Left ventricle myocardium inferior (tissue), 1 donor: ENCODE data around the gene OR2A14. TPM values are rescaled to one million over a fixed set of nuclear protein-coding genes. Genes with fewer than 3 reads are reported as not detected.
"Not testable (repeated sequence)": the region's sequence is repeated elsewhere in the genome, so short reads cannot be mapped to it uniquely, and the experiment has no call there.

Experiments used
- DNase-seq: peaks from one replicate; pipeline ENCODE4 v3.0.0-alpha.2; 2020
- H3K27ac ChIP-seq: fragments of 200-600 bp; replicated peaks from 2 replicates; pipeline ENCODE4 v1.8.0; 2021
- H3K27me3 ChIP-seq: fragments of 200-600 bp; 2 replicates; pipeline ENCODE4 v1.8.0; 2021; ENCODE audit warnings: low read depth
- H3K36me3 ChIP-seq: fragments of 200-600 bp; 2 replicates; pipeline ENCODE4 v1.8.0; 2021
- H3K4me1 ChIP-seq: fragments of 200-600 bp; 2 replicates; pipeline ENCODE4 v1.8.0; 2021
- H3K4me3 ChIP-seq: fragments of 200-600 bp; 2 replicates; pipeline ENCODE4 v1.8.0; 2021; ENCODE audit warnings: mild to moderate bottlenecking, moderate library complexity
- H3K9me3 ChIP-seq: fragments of 200-600 bp; replicated peaks from 2 replicates; pipeline ENCODE4 v1.8.0; 2021
- CTCF ChIP-seq: fragments of 200-600 bp; IDR thresholded peaks from 2 replicates; pipeline ENCODE4 v1.8.0; 2021; ENCODE audit warnings: antibody characterized with exemption, mild to moderate bottlenecking, borderline replicate concordance
- intact Hi-C: fragments of 100-400 bp; cut with micrococcal nuclease; formaldehyde crosslinking; loops from one replicate; pipeline ENCODE4 v1.11.0; 2022
- total RNA-seq: library from RNA; stranded (reverse); fragmentation: NEBNext Ultra II Directional; extraction: Animal tissue kit (Norgen Biotek cat#: 25700); gene quantifications from one replicate; pipeline ENCODE4 v1.2.1, GENCODE V29; 2021
- donor health status: DM: no; HTN: yes; CAD: no; lungs with severe emphysema.

OR2A14 gene
- total RNA-seq, 1 donor from 2014 or later = not detected

- H3K4me1 ChIP-seq, H3K36me3 ChIP-seq, DNase-seq, H3K27me3 ChIP-seq, intact Hi-C loops, H3K4me3 ChIP-seq, H3K9me3 ChIP-seq, H3K27ac ChIP-seq: not testable (repeated sequence)
- TF ChIP-seq CTCF = peak; percentile 49
Observed at GRCh38 chr7:144178380-144179164, 55.6 kb downstream of the OR2A14 start.

- intact Hi-C loops, H3K9me3 ChIP-seq, DNase-seq: not testable (repeated sequence)
Observed at GRCh38 chr7:144179165-144179479, 56.1 kb downstream of the OR2A14 start.

More at GRCh38 chr7:144179165-144179479, 56.1 kb downstream of the OR2A14 start:
- not testable (repeated sequence) for H3K36me3 ChIP-seq, H3K27ac ChIP-seq, H3K4me1 ChIP-seq, H3K27me3 ChIP-seq, H3K4me3 ChIP-seq

Other genes starting within 250 kb of the OR2A14 start
- 38.2 TPM for gene TCAF1, start 221.0 kb upstream of the OR2A14 start, total RNA-seq
- gene OR2F2, start 187.9 kb upstream of the OR2A14 start, total RNA-seq = not detected
- not detected for gene OR2F1, start 168.3 kb upstream of the OR2A14 start, total RNA-seq
- gene OR6B1, start 122.9 kb upstream of the OR2A14 start, total RNA-seq = not detected
- gene OR2A5, start 74.2 kb upstream of the OR2A14 start, total RNA-seq = not detected
- not detected for gene OR2A25, start 53.4 kb upstream of the OR2A14 start, total RNA-seq
- not detected for gene OR2A12, start 36.9 kb upstream of the OR2A14 start, total RNA-seq
- not detected for gene OR2A2, start 13.6 kb upstream of the OR2A14 start, total RNA-seq
- gene CTAGE4, start 60.3 kb downstream of the OR2A14 start, total RNA-seq = 0.16 TPM
- 0.38 TPM for gene ARHGEF35, start 72.7 kb downstream of the OR2A14 start, total RNA-seq
- gene OR2A42, start 116.4 kb downstream of the OR2A14 start, total RNA-seq = not detected
- gene OR2A7, start 141.6 kb downstream of the OR2A14 start, total RNA-seq = 0.16 TPM
- gene CTAGE8, start 146.1 kb downstream of the OR2A14 start, total RNA-seq = 0.08 TPM
- not detected for gene OR2A1, start 189.2 kb downstream of the OR2A14 start, total RNA-seq
- gene ARHGEF5, start 232.2 kb downstream of the OR2A14 start, total RNA-seq = 0.80 TPM